Panc1 (cell line): ENCODE measurements around the gene RADX. TPM values are rescaled to one million over a fixed set of nuclear protein-coding genes. Genes with fewer than 3 reads are reported as not detected.

Experiments
- ATAC-seq: fragments of 200-7000 bp; cut with Tn5 transposase; 2 replicates; pipeline ENCODE4 v1.9.1; 2020; ENCODE audit warnings: mild to moderate bottlenecking, moderate library complexity
- BruUV-seq: library from RNA; stranded (reverse); fragments of 400-500 nt; replicated peaks from 2 replicates; lab custom pipeline; 2021; lab: Mats Ljungman, UMichigan
- CTCF ChIA-PET: fragments of 300-600 bp; sonication (Branson Sonifier 250); formaldehyde crosslinking; loops from one replicate; lab custom pipeline; 2022; ENCODE audit warnings: antibody characterized with exemption; lab: Charles Lee
- POLR2A ChIA-PET: fragments of 300-600 bp; sonication (Branson Sonifier 250); formaldehyde crosslinking; loops from one replicate; lab custom pipeline; 2022; ENCODE audit warnings: antibody characterized with exemption; lab: Charles Lee
- DNase-seq: peaks from one replicate; pipeline ENCODE4 v3.0.0-alpha.2; 2010; ENCODE audit warnings: low read depth, low spot score
- H3K27ac ChIP-seq: 2 replicates; pipeline ENCODE4 v1.5.1; 2011; ENCODE audit warnings: mild to moderate bottlenecking, low read length, inconsistent platforms
- H3K27me3 ChIP-seq: fragments of 200-500 bp; sonication (Bioruptor generic); 2 replicates; pipeline ENCODE4 v1.6.0; 2014; ENCODE audit warnings: low read length, inconsistent platforms; ENCODE audit not compliant: control insufficient read depth, insufficient read depth
- H3K36me3 ChIP-seq: fragments of 200-500 bp; sonication (Bioruptor generic); 2 replicates; pipeline ENCODE4 v1.5.1; 2014; ENCODE audit warnings: inconsistent platforms, mild to moderate bottlenecking, low read length, moderate library complexity; ENCODE audit not compliant: control insufficient read depth, insufficient read depth
- H3K4me1 ChIP-seq: 2 replicates; pipeline ENCODE4 v1.5.1; 2011; ENCODE audit warnings: inconsistent platforms, mild to moderate bottlenecking, low read length, moderate library complexity; ENCODE audit not compliant: control insufficient read depth, insufficient read depth
- H3K4me3 ChIP-seq, 2 experiments: 2 replicates each; pipeline ENCODE4 v1.5.1; 2011 to 2012; ENCODE audit warnings: low read depth in 2 of 2, low read length in 2 of 2, mild to moderate bottlenecking in 2 of 2, inconsistent platforms in 1 of 2, moderate library complexity in 1 of 2
- H3K9me3 ChIP-seq: fragments of 200-500 bp; sonication (Bioruptor generic); 2 replicates; pipeline ENCODE4 v1.5.1; 2014; ENCODE audit warnings: low read depth, mild to moderate bottlenecking, inconsistent platforms, low read length, moderate library complexity; ENCODE audit not compliant: control insufficient read depth, insufficient read depth
- CTCF ChIP-seq: fragments of 450-650 bp; IDR thresholded peaks from 2 replicates; pipeline ENCODE4 v1.5.1; 2017; ENCODE audit warnings: mild to moderate bottlenecking
- POLR2AphosphoS5 ChIP-seq: IDR thresholded peaks from 2 replicates; pipeline ENCODE4 v1.6.1; 2012; ENCODE audit warnings: mild to moderate bottlenecking, low read depth, low read length, moderate library complexity
- REST ChIP-seq, 2 experiments: IDR thresholded peaks; 2 replicates each; pipeline ENCODE4 v1.6.1; 2011 to 2012; ENCODE audit warnings: low read depth in 2 of 2, control low read depth in 1 of 2, low read length in 1 of 2, mild to moderate bottlenecking in 1 of 2, moderate library complexity in 1 of 2; ENCODE audit not compliant: insufficient read depth in 1 of 2
- SIN3A ChIP-seq: IDR thresholded peaks from 2 replicates; pipeline ENCODE4 v1.6.1; 2012; ENCODE audit warnings: low read depth, mild to moderate bottlenecking, low read length, moderate library complexity, borderline replicate concordance; ENCODE audit not compliant: insufficient read depth
- TCF7L2 ChIP-seq: IDR thresholded peaks from 2 replicates; pipeline ENCODE4 v1.6.1; 2011; ENCODE audit warnings: mild to moderate bottlenecking, low read depth, low read length, inconsistent platforms
- in situ Hi-C: cut with HindIII; loops from 2 replicates; pipeline ENCODE4 v1.10.0; 2016; ENCODE audit warnings: low sequenced_read_pairs, low pct_unique_long_range_greater_than_20kb
- intact Hi-C: fragments of 100-400 bp; cut with micrococcal nuclease; formaldehyde crosslinking; loops from one replicate; pipeline ENCODE4 v1.10.0; 2022; ENCODE audit not compliant: unreplicated experiment
- total RNA-seq: library from RNA; stranded (reverse); gene quantifications from one replicate; pipeline ENCODE4 v1.2.1, GENCODE V29; 2021; ENCODE audit not compliant: unreplicated experiment

RADX gene
- total RNA-seq, 1 experiment from 2014 or later = 5.2 TPM

- Histone ChIP-seq H3K4me1 (peaks cover 3% of the 10 kb centered on the region; the same call in 1 of the 2 replicates), H3K36me3 (no peaks in the 10 kb centered on the region), H3K27ac (no peak overlapping the region), H3K27me3 (no peaks in the 10 kb centered on the region; the same call in 1 of the 2 replicates), H3K9me3 (no peaks in the 10 kb centered on the region), H3K4me3 (no peak overlapping the region)
- in situ Hi-C loops = no loop called here
- intact Hi-C loops = no loop called here
- CTCF ChIA-PET = no interaction called here
- no peak for TF ChIP-seq POLR2AphosphoS5
- no peak for TF ChIP-seq CTCF
- TF ChIP-seq SIN3A = no peak
- TF ChIP-seq TCF7L2 = no peak
- no peak for TF ChIP-seq REST (IDR thresholded peaks at IDR 0.05; ENCODE audit: insufficient read depth in 1 of 2, low read depth in 2 of 2, low read length in 1 of 2)
- ATAC-seq (no peak), DNase-seq (no peak)
- no TSS peak for BruUV-seq
- POLR2A ChIA-PET = no interaction called here
Observed at GRCh38 chrX:106606571-106606970, 5.2 kb upstream of the RADX start.

- DNase-seq = no peak
- POLR2A ChIA-PET = no interaction called here
- in situ Hi-C loops = no loop called here
Observed at GRCh38 chrX:106608016-106608415, 3.8 kb upstream of the RADX start.

More at GRCh38 chrX:106608016-106608415, 3.8 kb upstream of the RADX start:
- intact Hi-C loops = no loop called here
- TF ChIP-seq CTCF (no peak), REST (IDR thresholded peaks at IDR 0.05; ENCODE audit: insufficient read depth in 1 of 2, low read depth in 2 of 2, low read length in 1 of 2) (no peak), SIN3A (no peak), POLR2AphosphoS5 (no peak), TCF7L2 (no peak)
- Histone ChIP-seq H3K9me3 (no peaks in the 10 kb centered on the region), H3K27ac (no peak overlapping the region), H3K36me3 (no peaks in the 10 kb centered on the region), H3K27me3 (no peaks in the 10 kb centered on the region; the same call in 1 of the 2 replicates), H3K4me3 (no peak overlapping the region), H3K4me1 (peaks cover 3% of the 10 kb centered on the region; the same call in 1 of the 2 replicates)
- CTCF ChIA-PET = no interaction called here
- BruUV-seq = no TSS peak
- no peak for ATAC-seq
